Neural crest cell (in vitro differentiated cells): ENCODE measurements around the gene ITGB8. TPM values are rescaled to one million over a fixed set of nuclear protein-coding genes. Genes with fewer than 3 reads are reported as not detected.

Experiments used
- DNase-seq: peaks from one replicate; pipeline ENCODE4 v3.0.0; 2021; ENCODE audit warnings: low read depth, mixed read lengths, low spot score
- H3K27ac Mint-ChIP-seq: one replicate; pipeline ENCODE4 v1.8.0; 2021; ENCODE audit warnings: mild to moderate bottlenecking, mixed read lengths; ENCODE audit not compliant: unreplicated experiment
- H3K27me3 Mint-ChIP-seq: 2 replicates; pipeline ENCODE4 v1.8.0; 2021; ENCODE audit warnings: low read depth, mild to moderate bottlenecking, mixed read lengths
- H3K36me3 Mint-ChIP-seq: 2 replicates; pipeline ENCODE4 v1.8.0; 2021; ENCODE audit warnings: low read depth, mild to moderate bottlenecking, mixed read lengths
- H3K4me1 Mint-ChIP-seq: 2 replicates; pipeline ENCODE4 v1.8.0; 2021; ENCODE audit warnings: mixed read lengths
- H3K4me3 Mint-ChIP-seq: one replicate; pipeline ENCODE4 v1.8.0; 2021; ENCODE audit warnings: mild to moderate bottlenecking, mixed read lengths
- H3K9me3 Mint-ChIP-seq: 2 replicates; pipeline ENCODE4 v1.8.0; 2021; ENCODE audit warnings: mixed read lengths
- total RNA-seq: library from RNA; stranded (reverse); gene quantifications from 2 replicates; pipeline ENCODE4 v1.2.1, GENCODE V29; 2021
- TF ChIP-seq, protein P1 (sequence below): fragments of 200-600 bp; sonication (generic); conservative IDR thresholded peaks from 2 replicates; pipeline ENCODE4 v1.5.0; 2021; ENCODE audit warnings: antibody characterized with exemption, mild to moderate bottlenecking

The ITGB8 gene
- total RNA-seq, 1 donor from 2014 or later = 19.9 TPM

DNA sequence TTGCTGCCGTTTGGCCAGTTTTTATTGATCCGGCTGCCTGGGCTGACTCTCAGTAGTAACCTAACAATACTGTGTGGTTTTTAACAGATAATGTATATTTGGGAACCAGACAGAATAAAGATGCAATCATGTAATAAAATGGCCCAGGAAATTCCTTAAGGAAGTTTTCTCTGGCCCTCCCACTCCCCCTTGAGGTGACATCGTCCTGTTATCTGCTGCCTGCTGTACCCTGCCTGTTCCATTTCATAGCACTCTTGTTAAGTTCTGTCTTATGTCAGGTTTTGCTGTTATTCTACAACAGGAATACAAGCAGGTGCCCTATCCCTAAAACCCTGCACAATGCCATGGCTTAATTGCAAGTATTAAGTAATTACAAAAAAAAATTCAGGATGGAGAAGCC lies 12.5 kb downstream of the ITGB8 start:
- no peak overlapping the region for H3K4me3 Mint-ChIP-seq
- H3K27ac Mint-ChIP-seq = no peak overlapping the region
- TF ChIP-seq, protein P1, sequence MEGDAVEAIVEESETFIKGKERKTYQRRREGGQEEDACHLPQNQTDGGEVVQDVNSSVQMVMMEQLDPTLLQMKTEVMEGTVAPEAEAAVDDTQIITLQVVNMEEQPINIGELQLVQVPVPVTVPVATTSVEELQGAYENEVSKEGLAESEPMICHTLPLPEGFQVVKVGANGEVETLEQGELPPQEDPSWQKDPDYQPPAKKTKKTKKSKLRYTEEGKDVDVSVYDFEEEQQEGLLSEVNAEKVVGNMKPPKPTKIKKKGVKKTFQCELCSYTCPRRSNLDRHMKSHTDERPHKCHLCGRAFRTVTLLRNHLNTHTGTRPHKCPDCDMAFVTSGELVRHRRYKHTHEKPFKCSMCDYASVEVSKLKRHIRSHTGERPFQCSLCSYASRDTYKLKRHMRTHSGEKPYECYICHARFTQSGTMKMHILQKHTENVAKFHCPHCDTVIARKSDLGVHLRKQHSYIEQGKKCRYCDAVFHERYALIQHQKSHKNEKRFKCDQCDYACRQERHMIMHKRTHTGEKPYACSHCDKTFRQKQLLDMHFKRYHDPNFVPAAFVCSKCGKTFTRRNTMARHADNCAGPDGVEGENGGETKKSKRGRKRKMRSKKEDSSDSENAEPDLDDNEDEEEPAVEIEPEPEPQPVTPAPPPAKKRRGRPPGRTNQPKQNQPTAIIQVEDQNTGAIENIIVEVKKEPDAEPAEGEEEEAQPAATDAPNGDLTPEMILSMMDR = peak; percentile 43
- no peak for DNase-seq
- H3K9me3 Mint-ChIP-seq = peaks cover 2% of the 10 kb centered on the region
- peaks cover 27% of the 10 kb centered on the region for H3K4me1 Mint-ChIP-seq
- peaks cover 10% of the 10 kb centered on the region for H3K36me3 Mint-ChIP-seq
- H3K27me3 Mint-ChIP-seq = no peaks in the 10 kb centered on the region

DNA sequence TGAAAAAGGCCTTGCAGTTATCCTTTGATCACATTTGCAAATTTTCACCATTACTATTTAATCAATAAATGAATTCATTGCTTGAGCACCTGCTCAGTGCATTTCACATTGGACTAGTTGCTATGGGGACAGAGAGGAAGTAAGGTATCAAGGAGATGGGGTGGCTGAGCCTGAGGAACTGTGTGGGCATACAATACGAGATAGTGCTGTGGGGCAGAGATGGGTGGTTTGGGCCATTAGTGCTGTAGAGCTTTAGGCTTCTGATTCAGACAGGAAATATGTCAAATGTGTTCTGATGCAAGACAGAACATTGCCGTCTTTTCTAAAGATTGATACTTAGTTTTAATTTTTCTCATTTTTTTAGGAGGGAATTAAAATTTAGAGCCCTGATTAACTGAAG lies 13.2 kb downstream of the ITGB8 start:
- DNase-seq = no peak
- peaks cover 2% of the 10 kb centered on the region for H3K9me3 Mint-ChIP-seq
- H3K4me1 Mint-ChIP-seq = peaks cover 27% of the 10 kb centered on the region
- TF ChIP-seq, protein P1 = no peak
- no peaks in the 10 kb centered on the region for H3K27me3 Mint-ChIP-seq
- H3K27ac Mint-ChIP-seq = no peak overlapping the region
- H3K4me3 Mint-ChIP-seq = no peak overlapping the region
- peaks cover 12% of the 10 kb centered on the region for H3K36me3 Mint-ChIP-seq

DNA sequence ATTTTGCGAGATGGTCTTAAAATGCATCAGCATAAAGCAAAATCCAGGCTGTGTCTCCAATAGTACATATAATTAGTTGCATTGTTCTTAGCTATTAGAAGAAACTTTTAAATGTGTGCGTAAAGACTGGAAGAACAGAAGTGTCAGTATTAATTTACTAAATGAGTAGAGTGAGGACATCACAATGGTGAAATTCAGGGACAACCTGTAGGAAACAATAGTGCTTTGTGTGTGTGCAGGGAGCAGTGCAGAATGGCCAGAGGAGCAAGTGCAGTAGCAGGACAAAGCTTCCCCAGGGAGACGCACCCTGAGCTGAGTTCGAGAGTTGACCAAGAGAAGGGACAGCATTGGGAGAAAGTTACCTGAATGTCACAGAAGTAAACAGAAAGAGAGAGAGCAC lies 13.7 kb downstream of the ITGB8 start:
- H3K4me1 Mint-ChIP-seq = peaks cover 27% of the 10 kb centered on the region
- no peak overlapping the region for H3K27ac Mint-ChIP-seq
- H3K27me3 Mint-ChIP-seq = no peaks in the 10 kb centered on the region
- TF ChIP-seq, protein P1 = no peak
- DNase-seq = no peak
- H3K9me3 Mint-ChIP-seq = peaks cover 2% of the 10 kb centered on the region
- H3K36me3 Mint-ChIP-seq = peaks cover 12% of the 10 kb centered on the region
- no peak overlapping the region for H3K4me3 Mint-ChIP-seq

DNA sequence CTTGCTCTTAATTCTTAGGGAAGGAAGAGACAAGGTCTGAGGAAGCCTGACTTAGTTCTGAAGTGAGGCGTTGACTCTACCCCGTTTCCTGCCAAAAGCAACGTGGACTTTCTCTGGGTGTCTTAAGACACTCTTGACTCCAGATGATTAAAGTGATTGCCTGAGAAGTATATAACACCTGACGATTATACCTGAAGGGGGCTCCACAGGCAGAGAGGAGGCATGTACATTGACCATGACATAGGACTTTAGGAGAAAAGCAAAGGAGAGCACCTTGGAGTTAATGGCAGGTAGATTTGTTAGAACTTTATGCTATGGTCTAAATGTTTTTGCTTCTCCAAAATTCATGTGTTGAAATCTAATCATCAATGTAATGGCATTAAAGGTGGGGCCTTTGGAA lies 15.9 kb downstream of the ITGB8 start:
- Mint-ChIP-seq H3K4me1 (peaks cover 20% of the 10 kb centered on the region), H3K4me3 (no peak overlapping the region), H3K36me3 (peaks cover 9% of the 10 kb centered on the region), H3K27ac (no peak overlapping the region), H3K27me3 (no peaks in the 10 kb centered on the region), H3K9me3 (peaks cover 2% of the 10 kb centered on the region)
- DNase-seq = no peak
- TF ChIP-seq, protein P1 = no peak

GRCh38 chr7:20347680-20348079 lies 17.0 kb downstream of the ITGB8 start:
- H3K4me1 Mint-ChIP-seq = peaks cover 28% of the 10 kb centered on the region
- TF ChIP-seq, protein P1 = no peak
- DNase-seq = no peak
- H3K27ac Mint-ChIP-seq = no peak overlapping the region
- peaks cover 12% of the 10 kb centered on the region for H3K36me3 Mint-ChIP-seq
- no peaks in the 10 kb centered on the region for H3K27me3 Mint-ChIP-seq
- H3K9me3 Mint-ChIP-seq = peaks cover 2% of the 10 kb centered on the region
- H3K4me3 Mint-ChIP-seq = no peak overlapping the region
